ENCODE measurements around the gene UNK. TPM values are rescaled to one million over a fixed set of nuclear protein-coding genes. Genes with fewer than 3 reads are reported as not detected.

UNK gene
- total and polyA plus RNA-seq, 2 donors (not counting 3 experiments of a cell fraction or from before 2014, with no cell fraction given) = 18.0 to 23.2 TPM

DNA sequence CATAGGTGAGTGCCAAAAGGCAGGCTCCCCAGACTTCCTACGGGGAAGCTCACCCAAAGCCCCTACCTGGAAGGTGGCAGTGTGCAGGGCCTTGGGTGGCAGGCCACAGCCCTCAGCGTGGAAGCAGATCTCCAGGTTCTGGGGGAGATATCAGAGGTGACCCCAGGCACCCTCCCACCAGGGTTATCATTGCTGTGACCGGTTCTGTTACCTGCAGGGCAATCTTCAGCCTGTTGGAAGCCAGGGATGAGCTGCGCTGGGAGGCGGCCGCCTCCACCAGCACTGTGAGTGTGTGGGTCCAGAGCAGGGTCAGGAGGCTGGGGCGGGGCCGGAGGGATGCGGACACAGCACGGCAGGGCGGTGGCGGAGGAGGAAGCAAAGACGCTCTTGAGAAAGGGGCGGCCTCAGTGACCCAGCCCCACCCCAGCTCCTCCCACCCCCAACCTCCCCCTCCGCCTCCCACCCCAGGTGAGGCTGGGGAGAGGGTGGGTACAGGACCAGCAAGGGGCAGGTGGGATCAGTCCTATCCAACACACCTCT is 46.5 kb downstream of the UNK start:
- dilution Hi-C loops (cut with MboI; ENCODE audit: extremely low pct_ligation_motif_present, low sequenced_read_pairs) = no loop called here
- POLR2A ChIA-PET = interaction anchor here (1.2 to 1.9 kb wide), 2 partner anchors 51 to 55 kb away, joined by 3 to 11 read pairs; no protein-coding TSS in a partner anchor

More for the DNA sequence above, 46.5 kb downstream of the UNK start:
- H3K9ac ChIP-seq (replicated peaks; ENCODE audit: extremely low read depth, insufficient read depth, low read length) = no peak overlapping the region
- peaks cover 7% of the 10 kb centered on the region for H3K4me1 ChIP-seq (ENCODE audit: control insufficient read depth, extremely low read depth, insufficient read depth, low read length)
- H3K36me3 ChIP-seq (ENCODE audit: control insufficient read depth in 2 of 2, extremely low read depth in 1 of 2, insufficient read depth in 2 of 2, low read length in 2 of 2) = no peaks in the 10 kb centered on the region
- CTCF ChIA-PET = interaction anchor here (0.8 to 1.9 kb wide), 9 partner anchors 14 to 65 kb away, joined by 3 to 18 read pairs (median 5); partner anchors contain the start of genes TRIM65 and WBP2
- no peaks in the 10 kb centered on the region for H3K79me2 ChIP-seq (ENCODE audit: control insufficient read depth, insufficient read depth, low read length)
- no peak overlapping the region for H3K4me3 ChIP-seq (replicated peaks in 1 of 3; ENCODE audit: insufficient read depth in 1 of 3, low read depth in 1 of 3, low read length in 3 of 3)
- H3K4me2 ChIP-seq (ENCODE audit: insufficient read depth, low read length) = no peak overlapping the region
- no peak for DNase-seq (ENCODE audit: low read depth, low spot score)
- BruUV-seq (replicated peaks) = no TSS peak
- TF ChIP-seq MYC (IDR thresholded peaks at IDR 0.05; ENCODE audit: low read depth, low read length) (no peak), FOS (IDR thresholded peaks at IDR 0.05; ENCODE audit: borderline replicate concordance, insufficient read depth, low read length) (no peak), JUN (IDR thresholded peaks at IDR 0.05; ENCODE audit: borderline replicate concordance, insufficient read depth, insufficient read length, low read depth) (no peak), EZH2 (IDR thresholded peaks at IDR 0.05; ENCODE audit: borderline replicate concordance, low read depth, low read length, severe bottlenecking) (no peak), POLR2A (IDR thresholded peaks at IDR 0.05; ENCODE audit: low read depth, low read length) (no peak), GATA2 (IDR thresholded peaks at IDR 0.05; ENCODE audit: insufficient read depth, insufficient read length, low read depth, low read length) (no peak), POLR2AphosphoS5 (IDR thresholded peaks at IDR 0.05; ENCODE audit: insufficient read depth, low read depth, low read length) (no peak)
- TF ChIP-seq, protein P1, sequence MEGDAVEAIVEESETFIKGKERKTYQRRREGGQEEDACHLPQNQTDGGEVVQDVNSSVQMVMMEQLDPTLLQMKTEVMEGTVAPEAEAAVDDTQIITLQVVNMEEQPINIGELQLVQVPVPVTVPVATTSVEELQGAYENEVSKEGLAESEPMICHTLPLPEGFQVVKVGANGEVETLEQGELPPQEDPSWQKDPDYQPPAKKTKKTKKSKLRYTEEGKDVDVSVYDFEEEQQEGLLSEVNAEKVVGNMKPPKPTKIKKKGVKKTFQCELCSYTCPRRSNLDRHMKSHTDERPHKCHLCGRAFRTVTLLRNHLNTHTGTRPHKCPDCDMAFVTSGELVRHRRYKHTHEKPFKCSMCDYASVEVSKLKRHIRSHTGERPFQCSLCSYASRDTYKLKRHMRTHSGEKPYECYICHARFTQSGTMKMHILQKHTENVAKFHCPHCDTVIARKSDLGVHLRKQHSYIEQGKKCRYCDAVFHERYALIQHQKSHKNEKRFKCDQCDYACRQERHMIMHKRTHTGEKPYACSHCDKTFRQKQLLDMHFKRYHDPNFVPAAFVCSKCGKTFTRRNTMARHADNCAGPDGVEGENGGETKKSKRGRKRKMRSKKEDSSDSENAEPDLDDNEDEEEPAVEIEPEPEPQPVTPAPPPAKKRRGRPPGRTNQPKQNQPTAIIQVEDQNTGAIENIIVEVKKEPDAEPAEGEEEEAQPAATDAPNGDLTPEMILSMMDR (IDR thresholded peaks at IDR 0.05; ENCODE audit: extremely low read depth in 1 of 2, insufficient read depth in 1 of 2, low read depth in 1 of 2, low read length in 2 of 2) = no peak
- TF ChIP-seq, protein P2, sequence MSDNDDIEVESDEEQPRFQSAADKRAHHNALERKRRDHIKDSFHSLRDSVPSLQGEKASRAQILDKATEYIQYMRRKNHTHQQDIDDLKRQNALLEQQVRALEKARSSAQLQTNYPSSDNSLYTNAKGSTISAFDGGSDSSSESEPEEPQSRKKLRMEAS (IDR thresholded peaks at IDR 0.05; ENCODE audit: insufficient read depth, insufficient read length) = no peak
- no peaks in the 10 kb centered on the region for H3K9me1 ChIP-seq (replicated peaks; ENCODE audit: control insufficient read depth, extremely low read depth, insufficient read depth, low read length)
- H4K20me1 ChIP-seq (replicated peaks; ENCODE audit: control insufficient read depth, extremely low read depth, insufficient read depth, low read length) = no peaks in the 10 kb centered on the region
- no peak for FAIRE-seq
- no peak overlapping the region for H3K27ac ChIP-seq (ENCODE audit: insufficient read depth, low read depth, low read length)
- intact Hi-C loops (cut with micrococcal nuclease) = no loop called here
- no peaks in the 10 kb centered on the region for H3K9me3 ChIP-seq (replicated peaks; ENCODE audit: control insufficient read depth, insufficient read depth, low read length)
- H3K27me3 ChIP-seq (ENCODE audit: control insufficient read depth in 2 of 2, insufficient read depth in 2 of 2, low read length in 2 of 2) = no peaks in the 10 kb centered on the region
- no peak overlapping the region for H2AFZ ChIP-seq (ENCODE audit: low read depth, low read length)
